GM12891 (cell line): ENCODE measurements around the gene GPR34.

Experiments
- PAX5 ChIP-seq: IDR thresholded peaks from 2 replicates; pipeline ENCODE4 v1.6.1; 2011; ENCODE audit warnings: low read length, moderate library complexity, mild to moderate bottlenecking; ENCODE audit not compliant: insufficient read depth, severe bottlenecking
- POLR2A ChIP-seq: IDR thresholded peaks from 2 replicates; pipeline ENCODE4 v1.6.1; 2011; ENCODE audit warnings: low read depth, low read length, control low read depth
- POLR2AphosphoS5 ChIP-seq: IDR thresholded peaks from 2 replicates; pipeline ENCODE4 v1.6.1; 2011; ENCODE audit warnings: low read depth, low read length, control low read depth
- POU2F2 ChIP-seq: IDR thresholded peaks from 2 replicates; pipeline ENCODE4 v1.6.1; 2011; ENCODE audit warnings: low read depth, mild to moderate bottlenecking, control low read depth, low read length, moderate library complexity
- TAF1 ChIP-seq: IDR thresholded peaks from 2 replicates; pipeline ENCODE4 v1.6.1; 2011; ENCODE audit warnings: low read depth, low read length, control low read depth

GRCh38 chrX:41665686-41666085 is 23.1 kb upstream of the GPR34 start:
- TF ChIP-seq TAF1 (no peak), POLR2AphosphoS5 (no peak), POLR2A (no peak), PAX5 (no peak), POU2F2 (no peak)
